Measurements from ENCODE around the gene HLF. TPM values are rescaled to one million over a fixed set of nuclear protein-coding genes. Genes with fewer than 3 reads are reported as not detected.

The HLF gene
- polyA plus RNA-seq, 1 experiment: not detected

DNA sequence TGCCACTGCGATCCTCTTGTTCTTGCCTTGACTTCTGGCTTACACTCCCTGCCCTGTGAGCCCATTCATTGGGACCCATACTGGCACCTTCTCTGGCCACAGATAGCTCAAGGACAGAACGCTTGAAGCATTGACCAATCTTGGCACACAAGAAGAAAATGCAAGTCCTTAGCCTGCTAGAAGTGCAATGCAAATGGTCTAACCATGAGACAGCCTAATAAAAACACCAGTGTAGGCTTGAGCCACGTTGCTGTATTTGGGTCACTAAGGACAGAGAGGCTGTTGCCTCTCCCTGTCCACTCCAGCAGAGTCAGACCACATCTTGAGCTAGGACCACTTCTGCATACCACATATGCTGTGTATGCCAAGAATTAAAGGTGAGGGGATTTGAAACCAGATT is 41.2 kb upstream of the HLF start:
- H3K27me3 ChIP-seq (ENCODE audit: control insufficient read depth, insufficient read depth, low read length): no peaks in the 10 kb centered on the region
- ChIA-PET POLR2A (no interaction called here), CTCF (no interaction called here)
- TF ChIP-seq, protein P1, sequence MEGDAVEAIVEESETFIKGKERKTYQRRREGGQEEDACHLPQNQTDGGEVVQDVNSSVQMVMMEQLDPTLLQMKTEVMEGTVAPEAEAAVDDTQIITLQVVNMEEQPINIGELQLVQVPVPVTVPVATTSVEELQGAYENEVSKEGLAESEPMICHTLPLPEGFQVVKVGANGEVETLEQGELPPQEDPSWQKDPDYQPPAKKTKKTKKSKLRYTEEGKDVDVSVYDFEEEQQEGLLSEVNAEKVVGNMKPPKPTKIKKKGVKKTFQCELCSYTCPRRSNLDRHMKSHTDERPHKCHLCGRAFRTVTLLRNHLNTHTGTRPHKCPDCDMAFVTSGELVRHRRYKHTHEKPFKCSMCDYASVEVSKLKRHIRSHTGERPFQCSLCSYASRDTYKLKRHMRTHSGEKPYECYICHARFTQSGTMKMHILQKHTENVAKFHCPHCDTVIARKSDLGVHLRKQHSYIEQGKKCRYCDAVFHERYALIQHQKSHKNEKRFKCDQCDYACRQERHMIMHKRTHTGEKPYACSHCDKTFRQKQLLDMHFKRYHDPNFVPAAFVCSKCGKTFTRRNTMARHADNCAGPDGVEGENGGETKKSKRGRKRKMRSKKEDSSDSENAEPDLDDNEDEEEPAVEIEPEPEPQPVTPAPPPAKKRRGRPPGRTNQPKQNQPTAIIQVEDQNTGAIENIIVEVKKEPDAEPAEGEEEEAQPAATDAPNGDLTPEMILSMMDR (IDR thresholded peaks at IDR 0.05; ENCODE audit: low read depth, low read length): no peak
- no peak overlapping the region for H3K4me3 ChIP-seq (ENCODE audit: low read depth, low read length)
- no peak for DNase-seq (ENCODE audit: low read depth, low spot score)
- no peak overlapping the region for H3K27ac ChIP-seq (ENCODE audit: low read depth, low read length)
- no peaks in the 10 kb centered on the region for H3K9me3 ChIP-seq (ENCODE audit: control insufficient read depth, insufficient read depth, low read length)

DNA sequence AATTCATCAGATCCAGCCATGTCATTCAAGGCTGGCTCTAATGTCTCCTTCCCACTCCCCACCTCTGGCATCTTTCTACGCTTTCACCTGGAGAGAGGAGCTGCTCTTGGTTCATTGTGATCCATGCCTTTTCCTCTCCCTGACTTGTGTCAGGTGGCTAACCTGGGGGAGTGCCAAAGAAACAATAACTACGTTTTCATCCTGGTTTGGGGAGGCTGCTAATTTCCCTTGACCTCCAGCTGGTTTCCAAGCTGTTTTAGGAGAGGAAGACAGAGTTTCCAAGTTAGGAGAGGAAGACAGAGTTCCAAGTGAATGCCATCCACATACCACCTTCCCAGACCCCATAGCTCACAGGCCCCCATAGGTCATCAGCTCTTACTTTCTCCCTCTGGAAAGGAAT is 40.0 kb upstream of the HLF start:
- Histone ChIP-seq H3K27me3 (ENCODE audit: control insufficient read depth, insufficient read depth, low read length) (no peaks in the 10 kb centered on the region), H3K4me3 (ENCODE audit: low read depth, low read length) (no peak overlapping the region), H3K9me3 (ENCODE audit: control insufficient read depth, insufficient read depth, low read length) (no peaks in the 10 kb centered on the region), H3K27ac (ENCODE audit: low read depth, low read length) (no peak overlapping the region)
- ChIA-PET CTCF (no interaction called here), POLR2A (no interaction called here)
- TF ChIP-seq, protein P1 (IDR thresholded peaks at IDR 0.05; ENCODE audit: low read depth, low read length): no peak
- DNase-seq (ENCODE audit: low read depth, low spot score): no peak

DNA sequence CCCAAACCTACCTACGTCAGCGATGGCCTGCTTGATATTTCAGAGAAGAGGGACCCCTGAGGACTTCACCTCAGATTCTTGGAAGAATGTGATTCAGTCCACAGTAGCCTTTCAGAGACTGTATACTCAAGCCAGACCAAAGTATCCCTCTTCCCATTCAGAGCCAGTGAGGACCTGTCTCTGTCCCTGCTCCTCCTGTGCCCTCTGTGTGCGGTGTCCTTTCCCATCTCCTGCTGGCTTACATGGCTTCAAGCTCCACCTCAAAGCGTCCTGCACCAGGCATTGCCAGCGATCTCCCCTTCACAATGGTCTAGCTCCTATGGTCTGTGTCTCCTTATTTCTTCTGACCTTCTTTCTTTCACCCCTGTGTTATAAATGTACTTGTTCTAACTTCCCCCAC is 39.5 kb upstream of the HLF start:
- CTCF ChIA-PET: no interaction called here
- TF ChIP-seq, protein P1 (IDR thresholded peaks at IDR 0.05; ENCODE audit: low read depth, low read length): no peak
- H3K27me3 ChIP-seq (ENCODE audit: control insufficient read depth, insufficient read depth, low read length): no peaks in the 10 kb centered on the region
- no peak for DNase-seq (ENCODE audit: low read depth, low spot score)
- no peak overlapping the region for H3K4me3 ChIP-seq (ENCODE audit: low read depth, low read length)
- POLR2A ChIA-PET: no interaction called here
- no peaks in the 10 kb centered on the region for H3K9me3 ChIP-seq (ENCODE audit: control insufficient read depth, insufficient read depth, low read length)
- no peak overlapping the region for H3K27ac ChIP-seq (ENCODE audit: low read depth, low read length)

DNA sequence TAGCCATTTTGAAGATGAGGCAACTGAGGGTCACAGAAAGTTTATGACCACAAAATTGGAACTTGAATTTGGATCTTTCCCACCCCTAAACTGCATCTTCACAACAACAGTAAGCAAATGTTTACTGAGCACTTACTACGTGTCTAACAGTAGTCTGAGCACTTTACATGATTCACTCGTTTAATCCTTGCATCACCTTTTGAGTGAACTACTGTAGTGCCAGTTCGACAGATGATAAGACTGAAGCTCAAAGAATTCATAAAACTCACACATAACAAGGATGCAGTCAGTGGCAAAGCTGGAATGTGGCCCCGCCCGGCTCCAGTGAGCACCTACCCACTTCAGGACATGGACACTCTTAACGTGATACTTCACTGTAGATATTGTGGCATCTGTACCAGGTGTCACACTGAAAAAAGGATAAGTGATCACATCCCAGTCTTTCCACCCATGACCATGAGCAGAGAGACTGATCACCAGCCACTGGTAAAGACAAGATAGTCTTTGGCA is 36.0 kb upstream of the HLF start:
- DNase-seq (ENCODE audit: low read depth, low spot score): no peak
- no peaks in the 10 kb centered on the region for H3K27me3 ChIP-seq (ENCODE audit: control insufficient read depth, insufficient read depth, low read length)
- ChIA-PET CTCF (no interaction called here), POLR2A (no interaction called here)
- TF ChIP-seq, protein P1 (IDR thresholded peaks at IDR 0.05; ENCODE audit: low read depth, low read length): no peak
- no peak overlapping the region for H3K27ac ChIP-seq (ENCODE audit: low read depth, low read length)
- no peak overlapping the region for H3K4me3 ChIP-seq (ENCODE audit: low read depth, low read length)
- H3K9me3 ChIP-seq (ENCODE audit: control insufficient read depth, insufficient read depth, low read length): no peaks in the 10 kb centered on the region

DNA sequence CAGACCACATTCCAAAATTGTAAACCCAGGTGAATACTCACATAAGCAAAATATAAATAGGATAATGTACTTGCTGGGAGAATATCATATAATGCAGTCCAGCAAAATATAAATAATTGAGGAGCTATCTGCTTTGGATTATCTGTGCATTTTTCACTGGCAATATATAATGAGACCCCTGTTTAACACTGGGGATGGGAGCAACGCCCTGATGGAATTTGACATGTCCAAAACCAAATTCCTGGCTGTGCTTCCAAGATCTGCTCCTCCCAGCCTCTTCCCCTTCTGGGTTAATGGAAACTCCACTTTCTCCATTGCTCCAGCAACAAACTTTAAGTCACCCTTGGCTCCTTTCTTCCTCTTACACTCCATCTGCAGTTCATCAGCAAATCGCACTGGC is 35.5 kb upstream of the HLF start:
- ChIA-PET POLR2A (no interaction called here), CTCF (interaction anchor here (0.6 kb wide), 1 partner anchor 131 kb away, joined by 5 read pairs; no protein-coding TSS in a partner anchor)
- Histone ChIP-seq H3K4me3 (ENCODE audit: low read depth, low read length) (no peak overlapping the region), H3K27me3 (ENCODE audit: control insufficient read depth, insufficient read depth, low read length) (no peaks in the 10 kb centered on the region), H3K9me3 (ENCODE audit: control insufficient read depth, insufficient read depth, low read length) (no peaks in the 10 kb centered on the region), H3K27ac (ENCODE audit: low read depth, low read length) (no peak overlapping the region)
- no peak for DNase-seq (ENCODE audit: low read depth, low spot score)
- TF ChIP-seq, protein P1 (IDR thresholded peaks at IDR 0.05; ENCODE audit: low read depth, low read length): no peak

All from AG04450 (cell line).